ENCODE data around the gene TGOLN2.

The TGOLN2 gene

DNA sequence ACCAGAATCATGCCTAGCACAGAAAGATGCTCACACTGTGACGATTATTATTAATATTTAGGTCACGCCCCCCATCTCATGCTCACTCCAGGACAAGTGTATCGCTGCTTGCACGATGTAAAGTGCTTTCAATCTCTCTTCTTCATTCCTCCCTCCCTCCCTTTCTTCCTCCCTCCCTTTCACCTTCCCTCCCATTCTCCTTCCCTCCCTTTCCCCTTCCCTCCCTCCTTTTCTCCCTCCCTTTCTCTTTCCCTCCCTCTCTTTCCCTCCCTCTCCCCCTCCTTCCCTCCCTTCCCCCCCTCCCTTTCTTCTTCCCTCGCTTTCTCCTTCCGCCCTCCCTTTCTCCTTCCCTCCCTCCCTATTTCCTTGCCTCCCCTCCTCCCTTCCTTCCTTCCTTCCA lies 19.6 kb downstream of the TGOLN2 start:
- no peak for DNase-seq

GRCh38 chr2:85307527-85307897 lies 20.3 kb downstream of the TGOLN2 start:
- DNase-seq: no peak

- DNase-seq: no peak
Observed at GRCh38 chr2:85303780-85304531, 23.8 kb downstream of the TGOLN2 start.

GRCh38 chr2:85302121-85302520 lies 25.7 kb downstream of the TGOLN2 start:
- DNase-seq: no peak

GRCh38 chr2:85291425-85292023 lies 36.3 kb downstream of the TGOLN2 start:
- DNase-seq: peak; percentile 51

- DNase-seq: no peak
Observed at GRCh38 chr2:85288244-85288725, 39.5 kb downstream of the TGOLN2 start.

DNA sequence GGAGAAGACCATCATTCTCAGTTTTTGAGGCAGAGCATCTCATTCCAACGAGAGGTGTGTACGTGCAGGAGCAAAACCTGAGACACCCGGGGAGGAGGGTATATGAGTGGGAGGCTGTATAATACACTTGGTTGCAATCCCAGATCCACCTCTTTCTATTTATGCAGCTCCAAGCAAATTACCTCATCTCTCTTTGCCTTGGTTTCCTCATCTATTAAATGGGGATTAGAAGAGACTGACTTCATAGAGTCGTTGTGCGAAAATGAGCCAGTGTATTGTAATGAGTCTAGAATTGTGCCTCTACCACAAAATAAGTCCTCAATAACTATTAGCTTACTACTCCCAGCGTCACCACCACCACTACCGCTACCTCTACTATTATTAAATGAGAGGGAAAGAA lies 40.1 kb downstream of the TGOLN2 start:
- DNase-seq: no peak

DNA sequence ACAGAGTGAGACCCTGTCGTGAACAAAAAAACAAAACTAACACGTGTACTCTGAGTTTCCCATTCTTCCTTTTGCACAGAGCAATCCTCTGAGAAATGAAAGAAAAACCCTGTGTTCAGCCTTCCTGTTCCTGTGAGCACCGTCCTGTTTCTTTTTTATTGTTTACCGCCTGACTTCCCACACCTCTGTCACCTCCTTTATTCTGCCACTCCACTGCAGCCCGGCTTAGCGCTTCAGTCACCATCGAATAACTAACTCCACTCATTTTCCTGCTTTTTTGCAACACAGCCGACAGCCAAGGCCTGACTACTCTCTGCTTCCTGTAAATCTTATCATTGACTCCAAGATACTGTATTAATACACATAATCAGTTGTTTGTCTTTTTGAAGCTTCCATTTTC lies 40.9 kb downstream of the TGOLN2 start:
- DNase-seq: no peak

GRCh38 chr2:85283641-85284040 lies 44.1 kb downstream of the TGOLN2 start:
- no peak for DNase-seq

GRCh38 chr2:85282914-85283313 lies 44.9 kb downstream of the TGOLN2 start:
- no peak for DNase-seq

DNA sequence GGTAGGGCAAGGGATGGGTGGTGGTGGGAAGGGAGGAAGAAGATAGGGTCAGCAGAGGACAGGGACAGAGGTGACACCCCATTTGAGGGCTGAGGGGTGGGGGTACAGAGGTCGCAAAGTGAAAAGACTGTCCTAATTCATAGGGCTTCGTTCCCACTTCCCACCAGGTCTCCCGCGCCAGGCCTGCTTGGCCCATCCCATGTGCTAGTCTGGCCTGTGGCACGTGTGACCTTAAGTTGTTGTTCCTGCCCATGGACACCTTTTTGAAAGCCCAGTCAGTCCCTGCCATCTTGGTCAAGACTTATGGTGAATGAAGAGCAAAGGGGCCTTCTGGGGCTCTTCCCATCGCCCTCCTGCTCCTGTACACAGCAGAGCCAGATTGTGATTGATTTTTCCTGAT lies 46.2 kb downstream of the TGOLN2 start:
- no peak for DNase-seq

DNA sequence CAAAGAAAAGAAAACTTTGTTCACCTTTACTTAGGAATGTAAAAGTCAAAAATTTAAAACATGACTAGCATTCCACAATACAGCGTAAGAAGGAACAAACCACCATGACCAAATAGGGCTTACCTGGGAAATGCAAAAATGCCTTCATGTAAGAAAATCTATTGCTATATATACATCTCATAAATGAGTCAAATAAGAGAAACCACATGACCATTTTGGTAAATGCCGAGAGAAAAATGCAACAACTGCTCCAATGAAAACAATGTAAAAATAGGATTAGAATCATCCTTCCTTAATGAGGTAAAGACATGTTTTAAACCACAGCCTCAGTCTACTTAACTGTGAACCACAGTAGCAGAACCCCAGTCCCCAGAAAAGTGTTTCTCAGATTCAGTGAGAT lies 49.4 kb downstream of the TGOLN2 start:
- DNase-seq: no peak

GRCh38 chr2:85277416-85278158 lies 50.2 kb downstream of the TGOLN2 start:
- no peak for DNase-seq

GRCh38 chr2:85276571-85277118 lies 51.1 kb downstream of the TGOLN2 start:
- DNase-seq: no peak

GRCh38 chr2:85275984-85276540 lies 51.7 kb downstream of the TGOLN2 start:
- DNase-seq: no peak

DNA sequence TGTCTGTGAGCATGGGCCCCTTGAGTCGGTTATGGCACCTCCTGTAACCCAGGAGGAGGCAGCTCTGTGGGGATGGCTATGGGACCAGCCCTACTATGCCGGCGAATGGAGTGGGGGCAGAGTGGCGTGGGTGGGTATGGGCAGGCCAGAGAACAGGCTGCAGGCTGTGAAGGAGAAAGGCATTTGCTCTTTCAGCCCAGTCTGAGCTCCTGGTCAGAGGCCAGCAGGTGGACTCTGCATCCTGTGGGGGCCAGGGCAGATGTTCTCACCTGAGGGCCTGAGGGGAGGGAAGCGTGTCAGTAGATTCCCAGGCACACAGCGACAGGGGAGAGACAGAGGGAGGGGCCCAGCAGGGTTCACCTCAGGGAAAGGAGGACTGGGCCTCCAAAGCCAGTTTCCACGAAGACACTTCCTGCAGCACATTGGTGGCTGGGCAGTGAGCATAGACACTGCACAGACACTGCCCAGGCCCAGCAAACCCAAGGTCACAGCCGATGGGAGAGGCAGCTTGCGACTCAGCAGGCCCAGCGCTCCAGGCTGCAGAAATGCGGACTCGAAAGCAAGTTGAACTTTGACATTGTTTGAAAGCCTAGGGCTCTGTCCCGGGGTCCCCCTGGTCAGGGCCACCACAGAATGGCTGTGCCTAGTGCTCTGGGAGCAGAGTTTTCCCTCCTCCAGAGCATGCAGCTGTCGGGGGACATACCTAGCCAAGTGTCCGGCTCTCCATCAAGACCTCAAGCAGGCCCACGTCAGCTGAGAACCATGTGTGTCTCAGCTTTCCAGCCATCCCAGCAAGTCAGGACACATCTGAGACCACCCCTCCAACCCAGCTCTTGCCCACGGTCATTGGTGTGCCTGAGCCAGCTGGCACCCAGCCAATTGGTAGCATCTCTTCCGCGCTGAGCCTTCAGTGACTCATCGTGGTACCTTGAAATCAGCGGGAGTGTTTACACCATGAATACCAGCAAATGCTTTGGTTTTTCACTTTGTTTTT lies 53.8 kb downstream of the TGOLN2 start:
- DNase-seq: no peak

GRCh38 chr2:85272357-85272756 lies 55.4 kb downstream of the TGOLN2 start:
- no peak for DNase-seq

DNA sequence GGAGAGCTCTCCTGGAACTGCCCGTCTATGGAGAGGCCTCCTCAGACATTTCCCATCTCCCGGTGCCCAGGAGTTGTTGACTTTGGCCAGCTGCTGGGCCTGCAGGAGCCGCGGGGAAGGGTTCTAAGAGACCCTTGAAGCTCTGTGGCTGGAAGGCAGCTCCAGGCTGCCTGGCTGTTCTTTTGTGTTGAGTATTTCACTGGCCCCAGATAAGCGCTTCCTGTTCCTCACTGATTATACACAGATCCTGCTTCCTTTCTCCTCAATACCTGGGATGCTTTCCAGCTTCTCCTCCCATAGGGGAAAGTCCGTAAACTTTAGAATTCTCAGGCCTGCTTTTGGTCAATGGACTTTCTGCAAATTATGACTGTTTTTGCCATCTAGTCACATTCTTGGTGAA lies 57.8 kb downstream of the TGOLN2 start:
- no peak for DNase-seq
